ENCODE results near the gene RILPL1. TPM values are rescaled to one million over a fixed set of nuclear protein-coding genes. Genes with fewer than 3 reads are reported as not detected.
"Not testable (repeated sequence)": the region's sequence is repeated elsewhere in the genome, so short reads cannot be mapped to it uniquely, and the experiment has no call there.

Gene RILPL1
- total RNA-seq, 2 donors from 2014 or later, result 3.2 to 3.9 TPM

- H3K9me3 Mint-ChIP-seq; ATAC-seq; H3K36me3 Mint-ChIP-seq; H3K27ac Mint-ChIP-seq; DNase-seq (ENCODE audit: low spot score in 2 of 2): not testable (repeated sequence)
Measured at GRCh38 chr12:123514582-123515221, 18.8 kb downstream of the RILPL1 start.

DNA sequence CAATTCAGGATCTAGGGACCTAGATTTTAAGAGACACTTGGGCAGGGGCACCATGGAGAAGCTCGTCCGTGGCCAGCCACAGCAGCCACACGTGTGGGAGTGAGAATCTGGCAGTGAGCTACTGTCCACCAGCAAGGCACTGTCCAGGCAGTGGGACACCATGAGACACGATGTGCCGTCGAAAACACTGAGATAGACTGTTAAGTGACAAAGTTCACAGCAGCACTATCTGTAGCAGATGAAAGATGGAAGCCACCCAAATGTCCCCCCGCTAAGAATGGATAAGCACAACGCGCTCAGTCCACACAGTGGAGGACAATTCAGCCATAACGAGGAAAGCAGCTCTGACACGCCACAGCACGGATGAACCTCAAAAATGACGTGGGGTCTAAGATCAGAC is 19.7 kb downstream of the RILPL1 start:
- Mint-ChIP-seq H3K36me3 (no peaks in the 10 kb centered on the region), H3K9me3 (no peaks in the 10 kb centered on the region), H3K27ac (no peak overlapping the region)
- DNase-seq (ENCODE audit: low spot score in 2 of 2) (no peak), ATAC-seq (no peak)

DNA sequence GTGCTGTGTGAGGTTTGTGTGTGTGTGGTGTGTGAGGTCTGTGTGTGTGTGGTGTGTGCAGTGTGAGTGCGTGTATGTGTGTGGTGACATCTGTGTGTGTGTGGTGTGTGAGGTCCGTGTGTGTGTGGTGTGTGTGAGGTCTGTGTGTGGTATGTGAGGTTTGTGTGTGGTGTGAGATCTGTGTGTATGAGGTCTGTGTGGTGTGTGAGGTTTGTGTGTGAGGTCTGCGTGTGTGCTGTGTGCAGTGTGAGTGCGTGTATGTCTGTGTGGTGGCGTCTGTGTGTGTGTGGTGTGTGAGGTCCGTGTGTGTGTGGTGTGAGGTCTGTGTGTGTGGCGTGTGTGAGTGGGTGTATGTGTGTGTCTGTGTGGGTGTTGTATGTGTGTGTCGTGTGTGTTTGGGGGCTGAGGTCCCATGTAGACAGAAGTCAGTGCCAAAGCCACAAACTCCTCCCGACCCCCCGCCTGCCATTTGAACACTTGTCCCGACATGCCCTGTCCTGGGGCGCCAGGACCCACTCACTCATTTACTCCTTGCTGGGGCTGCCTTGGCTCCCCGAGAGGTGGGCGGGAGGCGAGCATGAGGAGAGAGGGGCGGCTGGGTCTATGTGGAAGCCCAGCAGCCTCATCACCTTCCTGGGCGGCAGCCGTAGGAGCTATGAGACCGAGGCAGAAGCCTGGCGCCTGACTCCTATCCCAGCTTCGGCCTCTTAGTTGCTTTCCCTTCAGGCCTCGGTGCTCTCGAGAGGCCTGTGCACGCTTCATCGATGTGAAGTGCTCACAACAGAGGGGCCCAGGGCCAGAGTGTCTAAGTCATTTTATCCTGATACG is 20.5 kb downstream of the RILPL1 start:
- ATAC-seq, result peak in 1 of 2 donors; percentile 35
- Mint-ChIP-seq H3K27ac (no peak overlapping the region), H3K9me3 (no peaks in the 10 kb centered on the region), H3K36me3 (no peaks in the 10 kb centered on the region)
- DNase-seq (ENCODE audit: low spot score in 2 of 2), result no peak

DNA sequence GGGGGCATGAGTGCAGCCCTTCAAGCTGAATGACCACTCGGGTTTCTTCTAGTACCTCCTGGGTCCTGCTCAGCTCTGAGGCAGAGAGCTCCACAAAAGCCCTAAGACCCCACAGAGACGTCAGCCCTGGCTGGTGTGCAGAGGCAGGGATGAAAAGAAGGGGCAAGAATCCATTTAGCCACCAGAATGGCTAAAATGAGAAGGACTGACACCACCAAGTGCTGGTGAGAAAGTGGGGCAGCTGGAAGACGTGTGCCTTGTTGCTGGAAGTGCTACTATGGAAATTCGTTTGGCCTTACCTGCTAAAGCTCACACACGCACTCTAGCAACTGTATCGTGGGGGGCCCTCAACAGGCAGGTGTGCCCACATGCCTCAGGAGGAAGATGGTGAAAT is 26.7 kb downstream of the RILPL1 start:
- H3K27ac Mint-ChIP-seq, result no peak overlapping the region
- no peaks in the 10 kb centered on the region for H3K36me3 Mint-ChIP-seq
- DNase-seq (ENCODE audit: low spot score in 2 of 2) (no peak), ATAC-seq (no peak)
- no peaks in the 10 kb centered on the region for H3K9me3 Mint-ChIP-seq

- ATAC-seq (no peak), DNase-seq (ENCODE audit: low spot score in 2 of 2) (no peak)
- H3K9me3 Mint-ChIP-seq, result no peaks in the 10 kb centered on the region
- no peak overlapping the region for H3K27ac Mint-ChIP-seq
- H3K36me3 Mint-ChIP-seq, result no peaks in the 10 kb centered on the region
Measured at GRCh38 chr12:123506059-123506842, 27.3 kb downstream of the RILPL1 start.

DNA sequence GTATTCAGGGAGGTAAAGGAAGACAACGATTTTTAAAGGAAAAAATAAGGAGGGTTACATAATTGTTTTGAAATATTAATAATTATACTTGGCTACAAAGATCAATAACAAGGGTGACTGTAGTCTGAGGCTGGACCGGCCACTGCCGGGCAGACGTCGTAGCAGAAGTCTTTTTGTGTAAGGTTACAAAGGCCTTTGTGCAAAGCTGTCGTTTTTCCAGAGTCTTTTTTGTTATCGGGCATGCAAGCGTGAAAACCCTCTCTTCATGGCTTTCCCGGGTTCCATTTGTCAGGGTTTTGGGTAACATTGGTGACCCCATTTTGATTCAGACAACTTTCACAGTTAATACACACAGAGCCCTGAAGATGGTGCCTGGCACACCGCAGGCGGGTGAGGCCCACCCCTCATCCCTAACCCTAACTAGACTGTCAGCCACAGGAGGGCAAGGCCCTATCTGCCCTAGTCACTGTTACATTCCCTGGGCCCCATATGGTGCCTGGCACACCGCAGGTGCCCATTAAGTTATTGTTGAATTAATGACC is 31.3 kb downstream of the RILPL1 start:
- no peak overlapping the region for H3K27ac Mint-ChIP-seq
- no peaks in the 10 kb centered on the region for H3K9me3 Mint-ChIP-seq
- ATAC-seq (no peak), DNase-seq (ENCODE audit: low spot score in 2 of 2) (no peak)
- no peaks in the 10 kb centered on the region for H3K36me3 Mint-ChIP-seq

- Mint-ChIP-seq H3K9me3 (no peaks in the 10 kb centered on the region), H3K27ac (peak overlapping the region in 1 of 2 donors; percentile 39), H3K36me3 (no peaks in the 10 kb centered on the region)
- ATAC-seq, result no peak
- DNase-seq (ENCODE audit: low spot score in 2 of 2), result no peak
Measured at GRCh38 chr12:123499332-123499731, 34.2 kb downstream of the RILPL1 start.

GRCh38 chr12:123498126-123498825 is 35.2 kb downstream of the RILPL1 start:
- Mint-ChIP-seq H3K9me3 (no peaks in the 10 kb centered on the region), H3K27ac (no peak overlapping the region), H3K36me3 (no peaks in the 10 kb centered on the region)
- ATAC-seq (no peak), DNase-seq (ENCODE audit: low spot score in 2 of 2) (no peak)

DNA sequence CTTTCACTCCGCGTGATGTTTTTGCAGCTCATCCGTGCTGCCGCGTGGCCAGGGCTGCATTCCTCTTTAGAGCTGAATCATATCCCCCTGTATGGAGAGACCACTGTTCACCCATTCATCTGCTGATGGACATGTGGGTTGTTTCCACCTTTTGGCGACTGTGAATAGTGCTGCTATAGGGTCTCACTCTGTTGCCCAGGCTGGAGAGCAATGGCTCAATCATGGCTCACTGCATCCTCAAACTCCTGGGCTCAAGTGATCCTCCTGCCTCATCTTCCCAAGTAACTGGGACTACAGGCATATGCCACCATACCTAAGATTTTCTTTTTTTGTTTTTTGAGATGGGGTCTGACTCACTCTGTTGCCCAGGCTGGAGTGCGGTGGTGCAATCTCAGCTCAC is 36.5 kb downstream of the RILPL1 start:
- ATAC-seq (no peak), DNase-seq (ENCODE audit: low spot score in 2 of 2) (no peak)
- Mint-ChIP-seq H3K9me3 (no peaks in the 10 kb centered on the region), H3K27ac (no peak overlapping the region), H3K36me3 (no peaks in the 10 kb centered on the region)

DNA sequence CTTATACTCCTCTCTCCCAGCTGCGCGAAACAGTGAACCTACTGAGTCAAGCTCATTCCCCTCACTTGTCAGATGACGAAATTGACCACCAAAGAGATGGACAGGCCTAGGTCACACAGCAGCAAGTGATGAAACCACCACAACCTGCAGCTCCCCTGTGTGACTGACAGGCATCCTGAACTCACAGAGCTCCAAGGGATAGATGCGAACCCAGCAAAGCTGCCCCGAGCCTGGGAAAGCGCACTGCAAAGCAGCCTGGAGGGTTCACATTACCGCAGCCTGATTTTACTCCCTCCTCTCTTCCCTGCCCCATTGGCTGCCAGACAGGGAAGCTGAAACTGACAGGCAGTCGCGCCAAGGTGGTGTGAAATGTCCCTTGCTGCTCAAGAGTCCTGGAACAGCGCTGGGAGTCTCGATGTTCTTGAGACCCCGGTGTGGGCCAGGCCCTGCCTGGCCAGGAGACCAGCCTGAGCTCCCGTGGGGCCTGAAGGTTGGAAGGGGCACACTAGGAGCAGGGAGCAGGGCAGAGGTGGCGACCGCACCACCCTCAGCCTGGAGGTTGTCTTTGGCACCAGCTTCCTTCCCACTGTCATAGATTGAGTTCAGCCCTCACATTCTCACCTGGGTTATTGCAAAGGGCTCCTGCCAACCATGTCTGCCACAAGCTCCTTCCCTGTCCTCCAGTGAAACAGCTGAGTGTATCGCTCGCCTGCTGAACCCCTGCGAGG is 39.2 kb downstream of the RILPL1 start:
- DNase-seq (ENCODE audit: low spot score in 2 of 2) (no peak), ATAC-seq (no peak)
- Mint-ChIP-seq H3K27ac (no peak overlapping the region), H3K36me3 (no peaks in the 10 kb centered on the region), H3K9me3 (no peaks in the 10 kb centered on the region)

- not testable (repeated sequence) for H3K27ac Mint-ChIP-seq; ATAC-seq; H3K9me3 Mint-ChIP-seq; DNase-seq (ENCODE audit: low spot score in 2 of 2); H3K36me3 Mint-ChIP-seq
Measured at GRCh38 chr12:123492339-123493039, 41.0 kb downstream of the RILPL1 start.

GRCh38 chr12:123491481-123491880 is 42.0 kb downstream of the RILPL1 start:
- Mint-ChIP-seq H3K9me3 (no peaks in the 10 kb centered on the region), H3K36me3 (no peaks in the 10 kb centered on the region), H3K27ac (no peak overlapping the region)
- DNase-seq (ENCODE audit: low spot score in 2 of 2) (no peak), ATAC-seq (no peak)

DNA sequence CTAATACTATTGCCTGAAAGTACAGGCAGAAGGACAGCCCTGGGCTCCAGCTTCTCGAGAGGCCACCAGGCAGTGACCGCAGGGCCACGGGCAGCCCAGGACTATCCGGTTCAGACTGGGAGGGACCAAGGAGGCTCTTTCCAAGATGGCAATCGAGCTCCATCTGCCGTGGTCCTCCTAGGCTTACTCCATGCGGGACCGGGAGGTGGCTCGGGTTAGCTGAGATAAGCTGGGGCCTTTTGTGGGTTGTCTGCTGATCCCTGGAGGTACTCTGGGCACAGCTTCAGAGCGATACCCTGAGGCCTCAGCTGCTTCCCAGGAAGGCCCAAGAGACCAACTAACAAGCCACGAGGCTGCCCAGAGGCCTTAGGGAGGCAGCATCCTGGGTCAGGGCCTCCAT is 42.5 kb downstream of the RILPL1 start:
- Mint-ChIP-seq H3K36me3 (no peaks in the 10 kb centered on the region), H3K27ac (no peak overlapping the region), H3K9me3 (no peaks in the 10 kb centered on the region)
- DNase-seq (ENCODE audit: low spot score in 2 of 2), result no peak
- ATAC-seq, result no peak

- DNase-seq (ENCODE audit: low spot score in 2 of 2), result no peak
- H3K36me3 Mint-ChIP-seq, result no peaks in the 10 kb centered on the region
- no peak overlapping the region for H3K27ac Mint-ChIP-seq
- no peak for ATAC-seq
- no peaks in the 10 kb centered on the region for H3K9me3 Mint-ChIP-seq
Measured at GRCh38 chr12:123490089-123490488, 43.4 kb downstream of the RILPL1 start.

GRCh38 chr12:123489580-123489979 is 43.9 kb downstream of the RILPL1 start:
- no peaks in the 10 kb centered on the region for H3K9me3 Mint-ChIP-seq
- no peak for ATAC-seq
- no peaks in the 10 kb centered on the region for H3K36me3 Mint-ChIP-seq
- no peak overlapping the region for H3K27ac Mint-ChIP-seq
- no peak for DNase-seq (ENCODE audit: low spot score in 2 of 2)

All from activated naive CD4-positive, alpha-beta T cell treated with anti-CD3 and anti-CD28 coated beads, Interleukin-2, amount 50 U/mL, for 72 hours (primary cell).